Measurements from ENCODE around the gene HIGD1B.

Gene HIGD1B

DNA sequence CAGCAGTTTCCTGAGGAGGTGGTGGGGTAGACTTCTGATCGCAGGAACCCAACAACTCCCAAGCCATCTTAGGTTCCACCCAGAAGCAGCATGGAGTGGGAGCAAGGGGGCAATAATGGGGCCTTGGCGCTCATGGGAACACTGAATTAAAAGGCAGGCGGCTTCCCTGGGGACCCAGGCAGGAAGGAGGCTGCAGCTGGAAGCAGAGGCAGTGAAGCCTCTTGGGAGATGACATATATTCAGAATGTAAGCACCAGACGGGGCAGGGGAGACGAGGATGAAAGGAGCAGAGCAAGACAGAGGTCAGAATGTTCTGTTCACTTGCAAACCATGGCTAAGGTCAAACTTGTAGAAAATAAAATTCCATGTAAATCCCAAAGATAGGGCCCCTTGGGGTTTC lies 2.9 kb downstream of the HIGD1B start:
- TF ChIP-seq YY1 (IDR thresholded peaks at IDR 0.05; ENCODE audit: insufficient read depth, insufficient read length) = no peak
- no peak for TF ChIP-seq SUZ12 (IDR thresholded peaks at IDR 0.05; ENCODE audit: extremely low read depth, insufficient read depth, insufficient read length)
- no peak for TF ChIP-seq ZNF274 (IDR thresholded peaks at IDR 0.05; ENCODE audit: low read depth, low read length)
- no peak for DNase-seq (ENCODE audit: low read depth, low spot score)
- Histone ChIP-seq H3K9me3 (ENCODE audit: insufficient read depth, low read length) (no peaks in the 10 kb centered on the region; the same call in 1 of the 2 replicates), H3K9ac (ENCODE audit: insufficient read length, low read depth) (no peak overlapping the region), H3K27me3 (ENCODE audit: insufficient read depth, insufficient read length) (no peaks in the 10 kb centered on the region), H3K4me3 (ENCODE audit: insufficient read length, low read depth) (no peak overlapping the region), H3K4me1 (ENCODE audit: insufficient read depth, insufficient read length) (peaks cover 7% of the 10 kb centered on the region), H3K36me3 (ENCODE audit: insufficient read depth, insufficient read length, low read length) (peaks cover 75% of the 10 kb centered on the region)

DNA sequence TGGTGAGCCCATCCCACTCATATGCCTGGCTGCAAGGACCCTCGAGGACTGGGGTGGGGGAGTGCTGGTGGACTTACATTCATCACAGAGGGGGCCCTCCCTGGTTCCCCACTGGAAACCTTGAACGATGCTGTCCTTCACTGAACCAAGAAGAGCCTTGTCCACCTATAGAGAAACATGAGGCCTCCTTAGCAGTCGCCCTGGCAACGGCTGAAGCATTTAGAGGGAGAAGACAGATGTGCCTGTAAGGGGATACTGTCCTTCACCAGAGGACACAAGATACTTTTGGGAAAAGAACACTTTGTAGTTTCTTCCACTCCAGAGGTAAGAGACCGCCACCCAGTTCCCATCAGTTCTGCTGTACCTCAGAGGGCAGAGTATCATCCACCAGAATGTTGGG lies 6.5 kb downstream of the HIGD1B start:
- Histone ChIP-seq H3K36me3 (ENCODE audit: insufficient read depth, insufficient read length, low read length) (peaks cover 94% of the 10 kb centered on the region), H3K4me3 (ENCODE audit: insufficient read length, low read depth) (no peak overlapping the region), H3K9ac (ENCODE audit: insufficient read length, low read depth) (no peak overlapping the region), H3K4me1 (ENCODE audit: insufficient read depth, insufficient read length) (peaks cover 2% of the 10 kb centered on the region), H3K27me3 (ENCODE audit: insufficient read depth, insufficient read length) (no peaks in the 10 kb centered on the region), H3K9me3 (ENCODE audit: insufficient read depth, low read length) (no peaks in the 10 kb centered on the region; the same call in 1 of the 2 replicates)
- TF ChIP-seq YY1 (IDR thresholded peaks at IDR 0.05; ENCODE audit: insufficient read depth, insufficient read length) = no peak
- TF ChIP-seq ZNF274 (IDR thresholded peaks at IDR 0.05; ENCODE audit: low read depth, low read length) = no peak
- TF ChIP-seq SUZ12 (IDR thresholded peaks at IDR 0.05; ENCODE audit: extremely low read depth, insufficient read depth, insufficient read length) = no peak
- no peak for DNase-seq (ENCODE audit: low read depth, low spot score)

DNA sequence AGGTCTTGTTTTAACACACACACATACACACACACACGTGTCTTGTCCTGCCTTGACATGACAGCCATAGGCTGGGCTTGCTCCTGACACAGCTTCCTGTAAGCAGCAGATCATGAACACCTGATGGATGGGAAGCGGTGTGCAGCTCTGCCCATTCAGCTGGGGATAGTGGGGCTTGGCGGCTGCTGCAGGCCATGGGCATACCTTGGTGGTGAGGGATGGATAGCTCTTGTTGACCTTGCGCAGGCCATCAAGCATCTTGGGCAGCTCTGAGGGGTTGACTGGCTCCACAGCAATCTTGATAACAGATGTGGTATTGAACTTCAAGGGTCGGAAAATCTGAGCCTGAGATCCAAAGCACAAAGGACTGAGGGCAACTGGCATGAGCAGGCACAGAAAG lies 12.0 kb downstream of the HIGD1B start:
- peaks cover 95% of the 10 kb centered on the region for H3K36me3 ChIP-seq (ENCODE audit: insufficient read depth, insufficient read length, low read length)
- H3K27me3 ChIP-seq (ENCODE audit: insufficient read depth, insufficient read length) = no peaks in the 10 kb centered on the region
- no peaks in the 10 kb centered on the region for H3K9me3 ChIP-seq (ENCODE audit: insufficient read depth, low read length)
- no peak overlapping the region for H3K9ac ChIP-seq (ENCODE audit: insufficient read length, low read depth)
- no peak for DNase-seq (ENCODE audit: low read depth, low spot score)
- no peaks in the 10 kb centered on the region for H3K4me1 ChIP-seq (ENCODE audit: insufficient read depth, insufficient read length)
- TF ChIP-seq YY1 (IDR thresholded peaks at IDR 0.05; ENCODE audit: insufficient read depth, insufficient read length) (no peak), SUZ12 (IDR thresholded peaks at IDR 0.05; ENCODE audit: extremely low read depth, insufficient read depth, insufficient read length) (no peak), ZNF274 (IDR thresholded peaks at IDR 0.05; ENCODE audit: low read depth, low read length) (no peak)
- H3K4me3 ChIP-seq (ENCODE audit: insufficient read length, low read depth) = no peak overlapping the region

DNA sequence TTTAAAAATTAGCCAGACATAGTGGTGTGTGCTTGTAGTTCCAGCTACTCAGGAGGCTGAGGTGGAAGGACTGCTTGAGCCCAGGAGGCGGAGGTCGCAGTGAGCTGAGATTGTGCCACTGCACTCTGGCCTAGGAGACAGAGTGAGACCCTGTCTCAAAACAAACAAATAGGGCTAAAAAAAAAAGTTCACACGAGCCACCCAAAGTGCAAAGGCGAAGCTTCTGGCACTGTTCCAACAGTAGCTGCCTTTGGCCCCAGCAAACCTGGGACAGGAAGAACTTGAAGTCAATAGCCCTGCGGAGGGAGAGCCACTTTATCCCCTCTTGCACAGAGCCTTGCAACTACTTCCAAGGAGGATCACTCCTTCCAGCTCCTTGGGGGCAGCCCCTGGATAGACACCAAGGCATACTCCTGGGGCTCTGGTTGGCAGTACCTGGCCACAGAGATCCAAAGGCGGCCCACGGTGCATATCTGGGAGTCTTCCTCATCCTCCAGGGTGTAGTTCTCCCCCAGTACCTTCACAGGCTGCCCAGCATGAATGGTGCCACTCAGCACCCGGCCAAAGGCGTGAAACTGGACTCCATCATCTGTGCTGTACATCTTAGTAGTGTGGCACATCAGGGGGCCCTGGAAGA lies 14.7 kb downstream of the HIGD1B start:
- TF ChIP-seq ZNF274 (IDR thresholded peaks at IDR 0.05; ENCODE audit: low read depth, low read length) (no peak), SUZ12 (IDR thresholded peaks at IDR 0.05; ENCODE audit: extremely low read depth, insufficient read depth, insufficient read length) (no peak), YY1 (IDR thresholded peaks at IDR 0.05; ENCODE audit: insufficient read depth, insufficient read length) (no peak)
- Histone ChIP-seq H3K4me3 (ENCODE audit: insufficient read length, low read depth) (no peak overlapping the region), H3K36me3 (ENCODE audit: insufficient read depth, insufficient read length, low read length) (peaks cover 92% of the 10 kb centered on the region), H3K9me3 (ENCODE audit: insufficient read depth, low read length) (no peaks in the 10 kb centered on the region), H3K9ac (ENCODE audit: insufficient read length, low read depth) (no peak overlapping the region), H3K27me3 (ENCODE audit: insufficient read depth, insufficient read length) (no peaks in the 10 kb centered on the region), H3K4me1 (ENCODE audit: insufficient read depth, insufficient read length) (no peaks in the 10 kb centered on the region)
- no peak for DNase-seq (ENCODE audit: low read depth, low spot score)

DNA sequence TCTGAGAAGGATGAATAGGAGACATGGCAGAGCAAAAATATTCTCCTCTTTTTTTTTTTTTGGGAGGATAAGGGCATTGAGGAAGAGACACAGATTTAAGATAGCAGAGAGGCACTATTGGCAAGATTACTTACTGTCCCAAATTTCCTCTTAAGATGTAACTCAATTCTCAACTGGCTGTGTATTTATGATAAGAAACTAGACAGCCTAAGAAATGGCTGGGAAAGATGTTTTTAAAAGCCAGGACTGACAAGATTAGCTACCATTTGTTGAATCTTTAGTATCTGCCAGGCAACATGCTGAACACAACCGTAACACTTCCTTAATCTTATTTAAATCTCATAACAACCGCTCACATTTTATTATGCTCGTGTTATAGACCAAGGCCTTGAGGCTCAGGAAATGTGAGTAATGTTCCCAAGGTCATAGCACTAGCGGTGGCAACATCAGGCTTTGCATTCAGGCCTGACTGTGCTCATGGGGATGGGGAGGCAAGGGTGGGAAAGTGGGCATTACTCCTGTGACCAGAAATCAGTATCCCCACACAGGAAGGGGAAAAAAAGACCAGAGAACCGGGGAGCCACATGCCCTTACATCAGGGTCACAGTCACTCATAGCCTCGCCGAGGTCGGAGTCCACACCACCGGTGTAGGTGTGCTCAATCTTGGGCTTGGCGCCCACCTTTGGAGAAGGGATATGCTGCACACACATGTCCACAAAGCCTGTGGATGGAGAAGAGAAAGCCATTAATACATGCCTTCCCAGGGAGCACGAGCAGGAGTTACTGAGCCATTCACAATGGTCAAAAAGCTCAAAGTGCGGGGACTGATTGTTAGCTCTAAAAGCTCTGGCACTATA lies 15.6 kb downstream of the HIGD1B start:
- no peak for TF ChIP-seq ZNF274 (IDR thresholded peaks at IDR 0.05; ENCODE audit: low read depth, low read length)
- no peak for TF ChIP-seq SUZ12 (IDR thresholded peaks at IDR 0.05; ENCODE audit: extremely low read depth, insufficient read depth, insufficient read length)
- TF ChIP-seq YY1 (IDR thresholded peaks at IDR 0.05; ENCODE audit: insufficient read depth, insufficient read length) = no peak
- H3K27me3 ChIP-seq (ENCODE audit: insufficient read depth, insufficient read length) = no peaks in the 10 kb centered on the region
- H3K9me3 ChIP-seq (ENCODE audit: insufficient read depth, low read length) = no peaks in the 10 kb centered on the region
- no peak overlapping the region for H3K9ac ChIP-seq (ENCODE audit: insufficient read length, low read depth)
- no peak overlapping the region for H3K4me3 ChIP-seq (ENCODE audit: insufficient read length, low read depth)
- DNase-seq (ENCODE audit: low read depth, low spot score) = no peak
- H3K4me1 ChIP-seq (ENCODE audit: insufficient read depth, insufficient read length) = no peaks in the 10 kb centered on the region
- peaks cover 95% of the 10 kb centered on the region for H3K36me3 ChIP-seq (ENCODE audit: insufficient read depth, insufficient read length, low read length)

DNA sequence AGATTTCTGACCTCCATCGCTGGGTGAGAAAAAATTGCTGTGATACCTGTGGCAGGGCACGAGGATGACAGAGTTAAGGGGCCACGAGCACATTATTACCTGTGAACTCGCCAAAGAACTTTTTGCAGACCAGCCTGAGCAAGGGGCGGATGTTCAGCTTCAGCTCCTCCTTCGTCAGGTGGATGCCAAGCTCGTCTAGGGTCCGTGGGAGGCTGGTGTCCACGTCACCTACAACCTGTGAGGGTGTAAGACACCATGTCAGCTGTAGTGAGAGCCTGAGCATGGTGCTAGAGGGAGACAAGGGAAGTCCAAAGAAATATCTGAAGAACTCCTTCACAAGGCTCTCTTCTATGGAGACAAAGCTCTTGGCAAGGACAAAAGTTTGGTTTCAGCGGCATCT lies 17.1 kb downstream of the HIGD1B start:
- no peak for TF ChIP-seq ZNF274 (IDR thresholded peaks at IDR 0.05; ENCODE audit: low read depth, low read length)
- no peak for TF ChIP-seq YY1 (IDR thresholded peaks at IDR 0.05; ENCODE audit: insufficient read depth, insufficient read length)
- no peak for TF ChIP-seq SUZ12 (IDR thresholded peaks at IDR 0.05; ENCODE audit: extremely low read depth, insufficient read depth, insufficient read length)
- no peak for DNase-seq (ENCODE audit: low read depth, low spot score)
- Histone ChIP-seq H3K9ac (ENCODE audit: insufficient read length, low read depth) (no peak overlapping the region), H3K36me3 (ENCODE audit: insufficient read depth, insufficient read length, low read length) (peaks cover 95% of the 10 kb centered on the region), H3K4me1 (ENCODE audit: insufficient read depth, insufficient read length) (no peaks in the 10 kb centered on the region), H3K4me3 (ENCODE audit: insufficient read length, low read depth) (no peak overlapping the region), H3K9me3 (ENCODE audit: insufficient read depth, low read length) (no peaks in the 10 kb centered on the region), H3K27me3 (ENCODE audit: insufficient read depth, insufficient read length) (no peaks in the 10 kb centered on the region)

DNA sequence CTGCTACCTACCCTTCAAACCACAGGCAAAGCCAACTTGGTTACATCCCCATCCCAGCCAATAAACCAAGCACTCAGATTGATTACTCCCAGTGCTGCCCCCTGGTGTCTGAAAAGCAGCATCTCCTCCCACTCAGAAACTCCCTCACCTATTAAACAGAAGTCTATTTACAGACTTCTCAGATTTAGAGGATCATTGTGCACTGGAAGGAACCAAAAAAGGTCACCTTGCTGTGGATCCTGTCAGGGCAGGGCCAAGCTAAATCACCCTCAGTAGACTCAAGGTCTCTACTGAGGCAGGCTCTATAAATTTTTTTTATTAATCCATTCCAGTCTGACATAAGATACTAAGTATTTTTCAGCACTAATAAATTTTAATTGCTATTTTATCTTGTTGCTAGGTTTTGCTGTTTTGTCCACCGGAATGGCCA lies 17.6 kb downstream of the HIGD1B start:
- Histone ChIP-seq H3K9ac (ENCODE audit: insufficient read length, low read depth) (no peak overlapping the region), H3K36me3 (ENCODE audit: insufficient read depth, insufficient read length, low read length) (peaks cover 95% of the 10 kb centered on the region), H3K27me3 (ENCODE audit: insufficient read depth, insufficient read length) (no peaks in the 10 kb centered on the region), H3K9me3 (ENCODE audit: insufficient read depth, low read length) (no peaks in the 10 kb centered on the region), H3K4me3 (ENCODE audit: insufficient read length, low read depth) (no peak overlapping the region), H3K4me1 (ENCODE audit: insufficient read depth, insufficient read length) (no peaks in the 10 kb centered on the region)
- TF ChIP-seq SUZ12 (IDR thresholded peaks at IDR 0.05; ENCODE audit: extremely low read depth, insufficient read depth, insufficient read length) (no peak), YY1 (IDR thresholded peaks at IDR 0.05; ENCODE audit: insufficient read depth, insufficient read length) (no peak), ZNF274 (IDR thresholded peaks at IDR 0.05; ENCODE audit: low read depth, low read length) (no peak)
- peak; percentile 61 for DNase-seq (ENCODE audit: low read depth, low spot score)

Measured in NT2/D1 (cell line).